Islet of Langerhans (tissue), 1 donor: ENCODE measurements around the gene MORC4.
"Not testable (repeated sequence)": the region's sequence is repeated elsewhere in the genome, so short reads cannot be mapped to it uniquely, and the experiment has no call there.

Source experiments
- FAIRE-seq: peaks from one replicate; lab custom pipeline; 2011; peaks lifted over from hg19 to GRCh38; lab: Jason Lieb, UNC

The MORC4 gene

DNA sequence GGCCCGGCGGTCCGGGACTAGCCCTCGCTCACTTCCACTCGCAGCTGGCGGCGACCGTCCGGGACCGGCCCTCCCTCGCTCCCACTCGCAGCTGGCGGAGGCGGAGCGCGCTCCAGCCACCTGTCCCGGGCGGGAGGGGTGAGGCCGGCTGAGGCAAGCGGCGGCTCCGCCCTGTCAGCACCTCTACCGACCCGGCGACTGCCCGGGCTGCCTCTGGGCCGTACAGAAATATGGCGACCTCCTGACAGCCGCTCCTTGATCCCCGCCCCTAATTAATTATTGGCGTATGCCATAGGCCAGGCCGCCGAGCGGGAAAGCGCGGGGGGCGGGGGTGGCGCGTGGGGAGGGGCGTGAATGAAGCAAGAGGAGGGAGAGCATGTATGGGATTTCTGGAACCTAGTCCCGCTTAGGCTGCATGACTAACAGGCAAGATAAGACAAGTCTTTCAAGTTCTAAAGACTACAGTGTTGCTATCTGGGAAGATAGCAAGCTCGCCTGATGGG lies at the start of gene MORC4:
MORC4 (minus strand) TSS at position 200 of the 503 bp plus-strand sequence. CDS start 243 bp downstream, outside the sequence.
- FAIRE-seq, result peak; percentile 76

DNA sequence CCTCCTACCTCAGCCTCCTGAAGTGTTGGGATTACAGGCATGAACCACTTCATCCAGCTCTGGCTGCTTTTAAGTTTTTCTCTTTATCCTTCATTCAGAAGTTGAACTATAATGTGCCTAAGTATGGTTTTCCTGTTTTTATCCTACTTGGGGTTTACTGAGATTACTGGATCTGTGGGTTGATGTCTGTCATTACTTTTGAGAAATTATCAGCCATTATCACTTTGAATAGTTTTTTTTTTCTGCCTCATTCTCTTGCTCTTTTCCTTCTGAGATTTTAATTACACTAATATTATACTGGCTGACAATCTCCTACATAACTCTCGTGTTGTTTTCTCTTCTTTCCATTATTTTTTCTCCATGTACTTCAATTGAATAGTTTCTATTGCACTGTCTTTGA lies 47.6 kb upstream of the MORC4 start:
- no peak for FAIRE-seq

- no peak for FAIRE-seq
These were observed 29.7 kb upstream of the MORC4 start for GRCh38 chrX:107029752-107030151.

DNA sequence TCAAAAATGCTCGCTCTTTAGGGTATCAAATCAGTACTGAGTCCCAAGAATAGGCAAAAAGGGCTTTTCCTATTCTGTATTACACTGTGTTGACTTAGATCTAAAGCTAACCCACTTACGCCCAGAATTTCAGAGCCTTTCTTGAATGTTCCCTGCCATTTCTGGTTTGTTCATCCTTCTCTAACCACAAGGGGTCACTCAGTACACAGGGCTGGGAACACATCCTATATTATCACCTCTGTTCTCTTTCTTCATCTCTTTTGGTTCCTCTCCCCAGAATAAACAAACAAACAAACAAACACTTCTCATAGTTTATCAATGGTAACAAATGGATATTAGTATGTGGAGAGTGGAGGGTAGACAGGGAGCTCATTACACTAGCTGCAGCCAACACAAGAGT lies 25.5 kb upstream of the MORC4 start:
- peak; percentile 90 for FAIRE-seq

DNA sequence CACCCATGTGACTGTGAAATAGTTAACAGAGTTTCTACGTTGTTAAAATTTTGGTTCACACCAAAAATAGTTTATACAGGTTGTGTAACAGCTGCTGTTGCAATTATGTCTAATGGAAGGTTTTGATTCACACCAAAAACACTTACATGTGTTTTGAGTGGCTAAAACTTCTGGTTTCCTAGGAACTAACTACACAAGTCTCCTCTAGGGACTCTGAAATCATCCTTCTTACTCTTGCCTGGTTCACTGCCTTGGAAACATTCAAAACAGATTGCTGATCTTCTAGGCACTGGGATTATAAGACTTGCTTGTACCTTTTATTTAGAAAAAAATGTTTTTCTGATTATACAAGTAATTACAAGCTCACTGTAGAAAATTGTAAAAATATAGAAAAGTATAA lies 14.9 kb upstream of the MORC4 start:
- FAIRE-seq, result no peak

- no peak for FAIRE-seq
These were observed 8.0 kb upstream of the MORC4 start for GRCh38 chrX:107008034-107008433.

DNA sequence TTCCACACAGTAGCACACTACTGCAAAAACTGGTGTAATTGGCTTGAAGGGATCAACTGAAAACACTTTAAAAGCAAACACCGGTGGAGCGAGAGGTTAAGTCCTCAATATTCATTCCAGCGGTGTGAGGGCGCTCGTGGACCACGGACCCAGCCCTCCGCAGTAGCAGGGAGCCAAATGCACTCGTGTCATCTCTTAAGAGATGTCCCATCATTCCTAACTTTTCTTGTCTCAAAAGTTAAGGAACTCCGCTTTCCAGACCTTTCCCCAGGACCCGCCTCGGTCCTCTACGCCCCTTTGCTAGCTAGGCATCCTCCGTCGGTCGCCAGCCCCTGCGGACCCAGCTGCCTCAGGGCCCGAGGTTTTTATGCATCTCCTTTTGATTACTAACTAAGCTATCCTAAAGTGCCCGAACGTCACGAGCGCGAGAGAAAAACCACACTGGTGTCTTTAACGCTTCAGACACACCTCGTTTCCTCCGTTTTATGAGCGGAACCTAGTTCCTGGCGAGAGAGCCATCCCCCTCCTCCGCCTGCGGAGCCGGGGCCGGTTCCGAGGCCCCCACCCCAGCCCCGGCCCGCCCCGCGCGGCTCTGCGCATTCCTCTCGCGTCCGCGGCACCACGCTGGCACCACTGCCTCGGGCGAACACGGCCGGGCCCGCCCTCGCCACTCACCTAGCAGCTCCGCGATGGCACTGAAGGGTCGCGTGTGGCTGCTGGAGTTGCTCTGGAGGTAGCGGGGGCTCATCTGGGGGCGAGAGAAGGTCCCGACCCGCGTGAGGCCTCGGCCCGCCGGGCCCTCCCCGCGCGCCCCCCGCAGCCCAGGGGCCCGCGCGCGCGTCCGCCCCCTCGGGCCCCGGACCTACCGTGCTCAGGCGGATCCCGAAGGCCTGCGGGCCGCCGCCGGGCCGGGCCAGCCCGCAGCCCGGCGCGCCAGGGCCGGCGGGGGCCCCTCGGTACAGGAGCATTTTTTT lies 723 bp downstream of the MORC4 start:
- no peak for FAIRE-seq

- no peak for FAIRE-seq
These were observed 2.4 kb downstream of the MORC4 start for GRCh38 chrX:106997611-106998010.

DNA sequence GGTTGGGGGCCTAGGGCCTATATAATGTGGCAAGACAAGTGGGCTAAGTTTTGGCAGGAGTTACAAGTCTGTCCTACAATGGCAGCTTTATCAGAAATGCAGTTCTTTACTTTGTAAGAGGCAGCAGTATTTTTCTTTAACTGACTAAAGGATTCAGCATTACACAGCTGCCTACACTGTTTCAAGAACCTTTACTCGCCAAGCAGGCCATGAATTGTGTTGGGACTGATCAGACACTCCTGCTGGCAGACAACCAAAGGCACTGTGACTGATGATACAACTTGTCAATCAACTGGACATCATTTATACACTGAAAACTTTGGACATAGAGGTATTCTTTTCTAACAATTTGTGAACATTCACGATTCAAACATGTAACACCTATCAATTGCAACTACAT lies 4.3 kb downstream of the MORC4 start:
- FAIRE-seq, result no peak

DNA sequence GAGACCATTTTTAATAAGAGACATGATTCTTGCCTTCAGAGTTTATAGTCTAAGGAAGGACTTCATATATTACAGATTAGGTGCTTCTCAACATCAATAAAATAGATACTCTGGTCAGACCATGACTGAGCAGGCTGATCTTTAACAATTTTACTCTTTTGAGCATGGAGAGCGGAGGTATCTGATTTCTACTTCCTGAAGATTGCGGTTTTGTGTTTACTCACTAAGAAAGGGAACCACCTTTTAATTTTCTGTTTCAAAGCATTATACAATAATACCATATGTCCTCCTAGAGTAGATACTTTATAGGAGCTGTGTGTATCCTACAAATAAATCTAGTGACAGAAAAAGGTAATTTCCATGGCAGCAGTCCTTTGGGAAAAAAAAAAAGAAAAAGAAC lies 12.5 kb downstream of the MORC4 start:
- FAIRE-seq, result peak; percentile 61

- no peak for FAIRE-seq
These were observed 18.9 kb downstream of the MORC4 start for GRCh38 chrX:106980952-106981626.

GRCh38 chrX:106976416-106976815 lies 23.6 kb downstream of the MORC4 start:
- FAIRE-seq, result no peak

- FAIRE-seq, result no peak
These were observed 26.4 kb downstream of the MORC4 start for GRCh38 chrX:106973433-106974149.

DNA sequence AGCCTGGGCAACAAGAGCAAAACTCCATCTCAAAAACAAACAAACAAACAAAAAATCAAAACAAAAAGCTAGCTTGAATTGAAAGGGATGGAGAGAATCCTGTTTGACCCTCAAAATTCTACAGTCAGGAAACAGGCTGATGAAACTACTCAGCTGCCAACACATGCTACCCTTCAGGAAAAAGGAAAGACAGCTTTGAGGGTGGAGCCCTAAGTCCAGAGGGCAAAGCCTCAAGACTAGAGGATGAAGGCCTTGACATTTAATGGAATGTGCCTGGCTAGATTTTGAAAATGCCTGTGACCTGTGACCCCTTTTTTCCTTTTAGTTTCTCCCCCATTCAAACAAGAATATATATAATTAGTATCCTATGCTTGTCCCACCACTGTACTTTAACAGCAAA lies 27.1 kb downstream of the MORC4 start:
- FAIRE-seq, result no peak

DNA sequence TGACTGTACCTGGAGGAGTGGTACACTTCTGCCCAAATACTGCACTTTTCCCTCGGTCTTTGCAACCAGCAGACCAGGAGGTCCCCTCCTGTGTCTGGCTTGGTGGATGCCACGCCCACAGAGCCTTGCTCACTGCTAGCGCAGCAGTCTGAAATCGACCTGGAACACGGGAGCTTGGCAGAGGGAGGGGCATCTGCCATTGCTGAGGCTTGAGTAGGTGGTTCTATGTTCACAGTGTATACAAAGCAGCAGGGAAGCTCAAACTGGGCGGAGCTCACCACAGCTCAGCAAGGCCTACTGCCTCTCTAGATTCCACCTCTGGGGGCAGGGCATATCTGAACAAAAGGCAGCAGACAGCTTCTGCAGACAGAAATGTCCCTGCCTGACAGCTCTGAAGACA lies 33.5 kb downstream of the MORC4 start:
- FAIRE-seq, result not testable (repeated sequence)

DNA sequence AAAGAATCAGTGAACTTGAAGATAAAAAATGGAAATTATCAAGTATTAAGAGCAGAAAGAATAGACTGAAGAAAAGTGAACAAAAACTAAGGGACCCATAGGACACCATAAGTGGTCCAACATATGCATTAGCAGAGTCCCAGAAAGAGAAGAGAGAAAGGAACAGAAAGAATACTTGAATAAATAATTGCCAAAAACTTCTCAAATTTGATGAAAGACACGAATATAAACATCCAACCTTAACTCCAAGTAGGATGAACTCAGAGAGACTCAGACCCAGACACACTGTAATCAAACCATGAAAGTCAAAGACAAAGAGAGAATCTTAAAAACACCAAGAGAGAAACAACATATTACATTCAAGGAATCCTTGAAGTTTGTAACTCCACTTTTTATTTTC lies 35.7 kb downstream of the MORC4 start:
- no peak for FAIRE-seq

DNA sequence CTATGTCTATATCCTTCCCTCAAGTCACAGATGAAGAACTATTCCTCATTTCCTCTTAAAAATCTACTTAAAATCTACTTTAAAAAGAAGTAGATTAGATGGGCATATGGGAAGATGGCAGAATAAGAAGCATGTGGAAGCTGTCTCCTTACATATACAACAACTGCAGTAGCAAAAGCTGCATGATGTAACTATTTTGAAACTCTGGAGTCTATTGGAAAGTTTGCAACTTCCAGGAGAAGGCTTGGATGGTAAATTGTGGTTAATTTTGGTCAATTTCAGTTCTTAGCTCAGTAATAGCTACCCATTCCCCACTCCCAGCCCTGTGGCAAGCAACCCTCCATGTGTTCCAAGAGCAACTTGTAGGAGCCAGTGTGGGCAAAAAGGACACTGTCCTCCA lies 36.9 kb downstream of the MORC4 start:
- FAIRE-seq, result no peak

DNA sequence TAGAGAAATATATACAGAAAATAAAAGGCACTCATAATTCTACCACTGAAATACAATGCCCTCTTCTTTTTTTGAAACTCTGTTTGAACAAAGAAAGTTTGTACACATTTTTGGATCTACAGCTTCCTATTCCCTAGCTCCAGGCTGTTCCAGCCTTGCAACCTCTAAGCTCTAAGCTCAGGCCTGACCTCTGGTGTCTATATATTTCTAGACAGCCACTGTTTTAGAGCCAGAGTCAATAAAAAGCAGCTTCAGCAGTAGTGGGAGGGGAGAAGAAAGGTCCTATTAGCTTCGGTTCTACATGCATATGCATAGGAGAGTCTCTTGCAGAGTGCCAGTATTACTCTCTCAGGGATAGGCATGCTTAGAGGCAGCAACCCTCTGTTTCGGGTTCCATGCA lies 40.1 kb downstream of the MORC4 start:
- no peak for FAIRE-seq

DNA sequence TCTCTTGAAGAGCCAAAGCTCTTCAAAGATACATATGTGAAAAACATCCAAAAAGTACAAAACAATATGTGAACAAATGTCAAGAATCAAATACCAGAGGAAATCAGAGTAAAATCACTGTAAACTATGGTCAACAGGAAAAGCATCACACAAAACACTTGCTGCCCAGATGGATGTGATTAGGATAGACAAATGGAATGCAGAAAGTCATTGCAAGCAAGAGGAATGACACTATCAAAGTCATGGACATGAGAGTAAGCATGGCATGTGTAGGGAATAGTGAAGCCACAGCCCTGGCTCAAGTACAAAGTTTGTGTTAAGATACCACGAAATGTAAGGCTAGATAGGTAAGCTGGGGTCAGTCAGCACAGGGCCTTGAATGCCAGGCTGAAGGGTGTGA lies 42.2 kb downstream of the MORC4 start:
- FAIRE-seq, result no peak

DNA sequence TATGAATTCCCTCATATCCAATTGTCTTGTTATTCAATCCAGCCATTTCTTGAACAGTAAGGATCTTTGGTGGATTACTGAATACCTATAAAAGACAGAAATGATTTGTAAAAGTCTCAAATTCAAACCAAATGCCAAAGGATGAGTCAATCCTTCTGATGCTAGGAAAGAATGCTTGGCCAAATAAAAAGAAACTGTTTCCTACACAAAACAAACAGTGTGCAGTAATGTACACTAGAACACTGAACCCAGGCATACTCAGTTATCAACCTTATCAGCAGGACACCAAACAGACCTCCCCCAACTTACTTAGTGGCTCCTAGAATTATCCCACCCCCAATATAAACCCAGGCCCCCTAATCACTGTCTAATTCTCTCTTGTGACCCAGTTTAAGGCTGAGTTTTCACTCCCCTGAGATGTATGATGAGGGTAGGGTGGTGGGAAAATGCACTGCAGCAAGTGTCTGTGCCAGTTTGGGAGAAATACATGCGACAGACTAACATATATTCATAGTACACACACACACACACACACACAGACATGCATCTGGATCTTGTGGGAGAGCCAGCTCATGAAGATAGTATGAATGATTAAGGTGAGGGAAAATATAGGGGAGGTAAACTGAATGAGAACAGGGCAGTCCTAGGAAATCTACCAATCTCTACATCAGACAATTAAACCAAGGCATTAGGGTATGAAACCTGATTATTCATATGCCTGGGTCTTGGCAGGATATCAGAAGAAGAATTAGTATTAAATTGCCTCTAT lies 44.8 kb downstream of the MORC4 start:
- no peak for FAIRE-seq

DNA sequence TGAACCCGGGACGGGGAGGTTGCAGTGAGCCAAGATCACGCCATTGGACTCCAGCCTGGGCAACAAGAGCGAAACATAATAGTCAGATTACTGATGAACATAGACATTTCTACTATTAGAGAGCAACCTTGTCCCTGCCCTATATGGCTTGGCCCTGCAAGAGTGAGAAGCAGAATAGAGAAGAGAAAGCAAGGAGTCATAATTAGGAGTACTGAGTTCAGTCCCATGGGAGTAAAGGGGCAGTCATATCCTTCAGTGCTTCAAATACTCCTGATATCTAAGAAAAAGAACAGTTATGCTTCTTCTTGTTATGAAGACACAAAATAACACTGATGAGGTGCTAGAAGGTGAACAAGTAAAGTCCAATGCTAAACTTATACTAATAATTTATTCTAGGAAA lies 46.0 kb downstream of the MORC4 start:
- no peak for FAIRE-seq

- FAIRE-seq, result no peak
These were observed 47.0 kb downstream of the MORC4 start for GRCh38 chrX:106952988-106953387.
